Measurements from ENCODE around the gene DMRT2.

DMRT2 gene

GRCh38 chr9:1050125-1050895, at the start of gene DMRT2:
Gene DMRT2, plus strand, starts transcription at chr9:1050357. Its CDS starts 1,257 bp downstream, at chr9:1051614.
- DNase-seq, result peak; percentile 52

- DNase-seq, result no peak
These were observed 48.3 kb upstream of the DMRT2 start for GRCh38 chr9:1001838-1002237.

- DNase-seq, result no peak
These were observed 47.5 kb upstream of the DMRT2 start for GRCh38 chr9:1002678-1003077.

- DNase-seq, result peak; percentile 25
These were observed 45.0 kb upstream of the DMRT2 start for GRCh38 chr9:1005043-1005667.

GRCh38 chr9:1007312-1007711, 42.8 kb upstream of the DMRT2 start:
- DNase-seq, result no peak

- no peak for DNase-seq
These were observed 41.9 kb upstream of the DMRT2 start for GRCh38 chr9:1008216-1008615.

- DNase-seq, result peak; percentile 63
These were observed 41.0 kb upstream of the DMRT2 start for GRCh38 chr9:1009101-1009707.

- DNase-seq, result no peak
These were observed 37.1 kb upstream of the DMRT2 start for GRCh38 chr9:1013021-1013420.

- no peak for DNase-seq
These were observed 35.9 kb upstream of the DMRT2 start for GRCh38 chr9:1014225-1014624.

GRCh38 chr9:1014640-1015039, 35.5 kb upstream of the DMRT2 start:
- DNase-seq, result no peak

GRCh38 chr9:1018121-1018520, 32.0 kb upstream of the DMRT2 start:
- DNase-seq, result no peak

- DNase-seq, result no peak
These were observed 26.0 kb upstream of the DMRT2 start for GRCh38 chr9:1024112-1024511.

GRCh38 chr9:1025131-1025530, 25.0 kb upstream of the DMRT2 start:
- DNase-seq, result no peak

GRCh38 chr9:1026219-1026618, 23.9 kb upstream of the DMRT2 start:
- no peak for DNase-seq

GRCh38 chr9:1028501-1029190, 21.5 kb upstream of the DMRT2 start:
- no peak for DNase-seq

GRCh38 chr9:1031951-1032601, 18.1 kb upstream of the DMRT2 start:
- DNase-seq, result peak; percentile 26

GRCh38 chr9:1034271-1034670, 15.9 kb upstream of the DMRT2 start:
- no peak for DNase-seq

GRCh38 chr9:1039589-1039988, 10.6 kb upstream of the DMRT2 start:
- no peak for DNase-seq

- no peak for DNase-seq
These were observed 7.7 kb upstream of the DMRT2 start for GRCh38 chr9:1042466-1042865.

- no peak for DNase-seq
These were observed 5.5 kb upstream of the DMRT2 start for GRCh38 chr9:1044643-1045042.

GRCh38 chr9:1046639-1047572, 3.3 kb upstream of the DMRT2 start:
- DNase-seq, result no peak
